C4-2B (cell line): Measurements from ENCODE around the gene TMEM183A.

Source experiments
- H3K27ac ChIP-seq: fragments of 450-650 bp; 2 replicates; pipeline ENCODE4 v1.5.1; 2017
- CTCF ChIP-seq: fragments of 450-650 bp; conservative IDR thresholded peaks from 2 replicates; pipeline ENCODE4 v1.5.1; 2017; ENCODE audit warnings: mild to moderate bottlenecking
- ZFX ChIP-seq: fragments of 450-650 bp; IDR thresholded peaks from 2 replicates; pipeline ENCODE4 v1.6.1; 2017

The TMEM183A gene

DNA sequence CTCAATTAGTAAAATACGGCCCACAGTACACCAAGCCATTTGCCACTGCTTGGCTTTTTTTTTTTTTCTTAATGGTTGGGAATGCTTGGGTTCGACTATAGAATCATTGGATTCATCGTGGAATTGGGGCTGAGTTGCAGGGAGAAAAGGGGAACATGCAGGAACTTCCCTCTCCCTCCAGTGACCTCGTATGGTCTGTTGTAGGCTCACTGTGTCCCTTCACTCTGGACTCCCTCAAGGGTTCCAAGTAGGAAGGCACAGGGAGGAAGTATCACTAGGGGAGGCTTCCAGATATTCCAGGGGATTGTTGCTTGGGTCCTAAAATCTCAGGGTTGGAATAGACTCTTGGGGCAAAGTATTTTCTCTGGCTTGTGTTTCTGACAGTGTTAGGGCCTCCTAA, 43.7 kb downstream of the TMEM183A start:
- TF ChIP-seq ZFX (no peak), CTCF (no peak)
- H3K27ac ChIP-seq, result no peak overlapping the region

DNA sequence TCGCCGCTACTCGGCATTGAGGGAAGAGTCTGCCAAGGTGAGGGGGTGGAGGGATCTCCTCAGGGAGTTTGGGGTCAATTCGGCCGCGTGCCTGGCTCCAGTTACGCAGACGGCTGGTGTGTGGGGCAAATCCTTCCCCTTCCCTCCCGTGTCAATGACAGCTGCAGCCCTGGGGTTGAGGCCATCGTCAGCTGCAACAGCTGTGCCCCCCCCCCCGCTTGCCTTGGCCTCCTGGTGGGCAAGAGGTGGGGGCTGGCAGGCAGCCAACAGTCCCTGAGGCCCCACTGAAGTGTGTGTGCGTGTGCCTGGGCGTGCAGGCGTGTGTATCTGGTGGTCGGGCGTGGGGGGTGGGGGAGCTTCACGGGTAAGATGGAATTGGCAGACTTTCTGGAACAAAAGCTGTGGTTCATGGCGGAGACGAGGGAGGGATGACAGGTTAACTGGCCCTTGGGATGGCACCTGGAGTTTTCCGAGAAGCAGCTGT, 44.7 kb downstream of the TMEM183A start:
- TF ChIP-seq CTCF, result no peak
- no peak for TF ChIP-seq ZFX
- H3K27ac ChIP-seq, result no peak overlapping the region

- no peak overlapping the region for H3K27ac ChIP-seq
- no peak for TF ChIP-seq ZFX
- no peak for TF ChIP-seq CTCF
Observed at GRCh38 chr1:203052601-203053000, 45.4 kb downstream of the TMEM183A start.

DNA sequence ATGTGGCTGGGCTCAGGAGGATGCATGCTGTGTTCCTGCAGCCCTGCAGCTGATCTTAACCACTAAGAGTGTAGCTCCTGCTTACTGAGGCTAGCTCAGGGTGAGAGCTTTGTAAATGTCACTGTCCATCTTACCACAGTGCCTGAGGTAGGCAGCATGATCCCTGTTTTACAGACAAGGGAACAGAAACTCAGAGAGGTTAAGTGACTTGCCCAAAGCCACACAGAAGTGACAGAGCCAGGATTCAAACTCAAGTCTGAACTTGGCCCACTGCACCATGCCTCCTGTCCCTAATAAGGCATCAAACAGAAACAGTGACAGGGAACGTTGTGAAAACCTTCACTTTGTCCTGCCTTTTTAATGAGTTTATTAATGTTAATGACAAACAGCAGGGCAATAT, 47.0 kb downstream of the TMEM183A start:
- no peak overlapping the region for H3K27ac ChIP-seq
- TF ChIP-seq ZFX (no peak), CTCF (no peak)

GRCh38 chr1:203054642-203055041, 47.5 kb downstream of the TMEM183A start:
- no peak overlapping the region for H3K27ac ChIP-seq

GRCh38 chr1:203055161-203055799, 48.1 kb downstream of the TMEM183A start:
- TF ChIP-seq CTCF, result no peak; the same call in 1 of the 2 replicates
- TF ChIP-seq ZFX, result no peak
- H3K27ac ChIP-seq, result no peak overlapping the region

More at GRCh38 chr1:203054642-203055041, 47.5 kb downstream of the TMEM183A start:
- no peak for TF ChIP-seq CTCF

DNA sequence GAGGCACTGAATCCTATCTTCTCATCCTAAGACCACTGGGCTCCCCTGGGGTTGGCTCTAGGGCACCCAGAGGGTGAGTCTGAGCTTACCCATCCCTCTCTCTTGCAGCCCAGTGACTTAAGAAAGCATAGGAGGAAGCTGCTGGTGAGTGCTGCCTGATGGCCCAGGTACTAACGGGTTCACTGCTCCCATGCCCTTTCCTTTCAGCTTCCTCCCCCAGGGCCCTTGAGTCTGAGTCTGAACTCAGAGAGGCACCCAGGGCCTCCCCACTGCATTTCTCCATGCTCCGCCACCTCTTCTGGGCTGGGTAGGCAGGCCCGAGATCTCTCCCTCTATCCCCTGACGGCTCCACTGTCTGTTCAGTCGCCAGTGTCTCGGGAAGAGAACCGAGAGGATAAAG, 48.8 kb downstream of the TMEM183A start:
- TF ChIP-seq ZFX, result no peak
- TF ChIP-seq CTCF, result no peak
- no peak overlapping the region for H3K27ac ChIP-seq
